GM19395 (cell line): ENCODE results near the gene IYD.

Experiments
- ATAC-seq: cut with Tn5 transposase; IDR thresholded peaks from one replicate; pipeline ENCODE4 v1.9.1; 2021; ENCODE audit warnings: mild to moderate bottlenecking, moderate library complexity; ENCODE audit not compliant: unreplicated experiment

The IYD gene

GRCh38 chr6:150394053-150394898 is 25.5 kb downstream of the IYD start:
- ATAC-seq, result no peak

- no peak for ATAC-seq
Observed at GRCh38 chr6:150394899-150395295, 26.1 kb downstream of the IYD start.

GRCh38 chr6:150395388-150396009 is 26.7 kb downstream of the IYD start:
- ATAC-seq, result peak; percentile 66

GRCh38 chr6:150403458-150404246 is 34.8 kb downstream of the IYD start:
- ATAC-seq, result no peak

- ATAC-seq, result no peak
Observed at GRCh38 chr6:150406948-150407347, 38.1 kb downstream of the IYD start.

- no peak for ATAC-seq
Observed at GRCh38 chr6:150408842-150409241, 40.0 kb downstream of the IYD start.

- no peak for ATAC-seq
Observed at GRCh38 chr6:150409576-150410066, 40.8 kb downstream of the IYD start.

GRCh38 chr6:150410399-150410798 is 41.6 kb downstream of the IYD start:
- no peak for ATAC-seq

GRCh38 chr6:150410906-150411305 is 42.1 kb downstream of the IYD start:
- ATAC-seq, result no peak

- no peak for ATAC-seq
Observed at GRCh38 chr6:150412221-150412620, 43.4 kb downstream of the IYD start.

- no peak for ATAC-seq
Observed at GRCh38 chr6:150413198-150413597, 44.4 kb downstream of the IYD start.

GRCh38 chr6:150413781-150414281 is 45.0 kb downstream of the IYD start:
- ATAC-seq, result no peak

- ATAC-seq, result no peak
Observed at GRCh38 chr6:150416128-150416527, 47.3 kb downstream of the IYD start.

- ATAC-seq, result no peak
Observed at GRCh38 chr6:150417250-150417649, 48.4 kb downstream of the IYD start.

GRCh38 chr6:150417899-150418826 is 49.4 kb downstream of the IYD start:
- ATAC-seq, result peak; percentile 88

- ATAC-seq, result no peak
Observed at GRCh38 chr6:150418827-150419594, 50.2 kb downstream of the IYD start.

- ATAC-seq, result no peak
Observed at GRCh38 chr6:150420428-150420827, 51.6 kb downstream of the IYD start.

- no peak for ATAC-seq
Observed at GRCh38 chr6:150420926-150421325, 52.1 kb downstream of the IYD start.

- no peak for ATAC-seq
Observed at GRCh38 chr6:150425508-150425907, 56.7 kb downstream of the IYD start.
